ENCODE measurements around the gene SHROOM3.

The SHROOM3 gene

GRCh38 chr4:76756416-76756815 lies 321.4 kb downstream of the SHROOM3 start:
- FAIRE-seq, result no peak

- FAIRE-seq, result no peak
These were observed 322.4 kb downstream of the SHROOM3 start for GRCh38 chr4:76757418-76757939.

DNA sequence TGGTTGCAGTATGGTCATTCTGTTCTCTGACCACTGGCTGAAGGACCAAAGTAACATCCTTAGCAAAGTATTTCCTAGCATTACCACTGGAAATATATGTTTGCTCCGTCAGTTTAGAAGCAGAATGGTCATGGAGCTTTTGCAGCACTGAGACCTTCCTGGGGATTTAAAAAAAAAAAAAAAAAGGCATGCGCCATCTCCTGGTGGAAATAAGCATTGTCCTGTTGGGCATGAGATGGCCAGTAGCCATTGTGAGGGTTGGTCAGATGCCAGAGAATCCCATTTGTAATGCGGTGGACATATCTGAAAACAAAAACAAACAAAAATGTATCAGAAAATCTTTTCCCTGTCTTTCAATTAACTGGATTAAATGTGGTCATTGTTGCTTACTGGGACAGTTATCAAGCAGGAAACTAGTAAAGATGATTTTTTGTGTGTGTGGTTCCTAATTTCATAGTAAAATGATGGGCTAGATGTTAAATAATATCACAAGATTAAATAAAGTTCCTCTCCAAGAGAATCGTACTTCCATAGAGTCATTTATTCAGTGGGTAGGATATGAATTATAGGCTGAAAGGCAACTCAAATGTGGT lies 323.4 kb downstream of the SHROOM3 start:
- peak; percentile 67 for FAIRE-seq

DNA sequence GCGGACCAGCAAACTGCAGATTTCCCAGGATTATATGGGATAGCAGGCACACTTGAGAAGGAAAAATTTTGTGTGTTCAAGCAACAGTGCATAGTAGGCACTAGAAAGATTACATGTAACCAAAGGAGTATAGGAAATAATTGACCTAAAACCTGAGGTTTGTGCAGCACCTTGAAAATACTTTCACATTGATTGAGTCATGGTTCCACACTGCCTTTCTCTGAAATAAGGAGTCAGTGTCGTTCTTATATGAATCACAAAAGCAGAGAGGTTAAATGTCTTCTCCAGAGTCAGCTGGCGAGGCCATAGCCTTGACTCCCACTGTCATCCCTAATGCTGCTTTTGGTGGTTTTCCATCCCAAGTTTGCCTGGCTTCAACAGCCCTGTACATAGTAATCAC lies 324.0 kb downstream of the SHROOM3 start:
- no peak for FAIRE-seq

DNA sequence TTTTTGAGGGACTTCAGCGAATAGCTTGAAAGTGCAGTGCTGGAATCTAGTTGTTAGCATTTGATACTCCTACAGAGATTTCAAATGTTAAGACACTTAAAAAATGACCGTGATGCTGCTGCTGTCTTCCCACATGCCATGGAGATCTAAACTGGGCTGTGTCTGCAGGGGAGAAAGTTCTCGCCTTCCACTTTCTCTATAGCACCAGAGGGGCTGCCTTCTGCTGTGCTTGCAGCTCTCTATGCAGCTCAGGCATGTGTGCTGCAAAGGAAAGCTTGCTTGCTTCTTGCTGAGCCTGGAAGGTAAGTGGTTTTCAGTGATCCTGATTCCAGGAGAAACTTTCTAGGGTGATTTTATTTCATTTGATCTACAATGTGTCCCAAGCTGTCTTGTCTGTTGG lies 325.2 kb downstream of the SHROOM3 start:
- no peak for FAIRE-seq

DNA sequence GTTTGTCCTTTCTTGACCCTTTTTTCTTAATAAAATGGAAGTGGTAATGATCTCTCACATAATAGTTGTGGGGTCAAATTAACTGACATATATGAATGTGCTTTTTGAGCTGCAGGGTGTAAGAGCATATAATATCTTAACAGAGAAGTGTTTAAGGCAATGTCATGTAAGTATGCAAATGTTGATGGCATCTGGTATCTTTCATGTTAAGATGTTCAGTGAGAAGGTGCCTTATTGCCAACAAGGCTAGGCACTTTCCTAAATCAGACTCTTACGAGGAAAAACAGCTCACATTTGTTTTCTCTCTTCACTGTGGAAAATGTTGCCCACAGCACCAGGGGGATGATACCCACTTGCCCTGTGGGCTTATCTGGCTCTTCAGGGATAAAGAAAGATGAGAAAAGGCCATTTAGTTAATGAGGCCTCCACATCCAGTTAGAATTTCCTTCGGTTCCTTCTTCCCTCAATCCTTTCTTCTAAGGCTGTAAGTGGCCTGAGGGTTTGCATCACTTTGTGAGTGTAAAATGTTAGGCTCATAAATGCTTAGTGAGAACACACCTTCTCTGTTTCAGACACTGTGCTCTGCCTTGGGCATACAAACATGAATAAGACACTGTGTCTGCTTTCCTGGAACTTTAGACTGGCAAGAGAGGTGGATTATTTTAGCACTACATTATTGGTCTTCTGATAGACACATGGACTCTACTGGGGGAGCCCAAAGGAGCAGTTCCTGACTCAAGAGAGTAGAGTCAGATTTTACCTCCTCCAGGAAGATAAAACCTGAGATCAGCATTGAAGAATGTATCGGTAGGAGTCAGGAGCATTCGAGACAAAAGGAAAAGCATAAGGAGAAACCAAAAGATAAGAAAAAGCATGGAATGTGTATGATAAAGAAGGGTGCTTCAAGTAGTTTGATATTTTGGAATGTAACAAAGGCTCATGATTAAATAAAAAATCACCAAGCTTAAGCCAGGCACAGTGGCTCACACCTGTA lies 327.4 kb downstream of the SHROOM3 start:
- no peak for FAIRE-seq

GRCh38 chr4:76764251-76764650 lies 329.2 kb downstream of the SHROOM3 start:
- no peak for FAIRE-seq

DNA sequence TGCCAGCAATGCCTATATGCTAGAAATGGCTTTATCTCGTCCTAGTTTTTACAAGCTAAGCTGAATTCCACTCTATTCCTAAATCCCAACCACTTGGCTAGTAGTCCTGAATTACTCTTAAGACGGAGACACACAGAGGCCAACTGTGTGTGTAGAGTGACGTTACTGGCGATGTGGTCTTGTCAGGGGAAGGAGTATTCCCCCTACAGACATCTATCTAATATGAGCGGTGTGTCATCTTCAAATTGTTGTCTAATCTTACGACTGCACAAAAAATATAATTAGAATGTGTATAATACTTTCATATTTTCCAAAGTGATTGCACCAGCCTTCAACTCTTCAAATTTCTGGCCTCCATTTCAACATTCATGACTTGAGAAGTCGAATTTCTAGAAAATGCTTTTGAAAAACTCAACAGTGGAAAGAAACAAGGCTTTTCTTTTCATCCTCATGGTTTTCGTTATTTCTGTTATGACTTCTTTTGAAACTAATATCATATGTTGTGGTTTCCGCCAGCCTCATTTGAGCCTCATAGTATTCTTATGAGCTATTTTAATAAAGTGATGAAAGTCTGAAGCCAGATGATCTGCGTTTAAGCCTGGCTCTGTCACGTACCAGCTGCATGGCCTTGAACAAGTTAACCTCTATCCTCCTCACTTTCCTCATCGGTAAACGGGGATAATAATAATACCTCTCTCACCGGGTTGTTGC lies 330.6 kb downstream of the SHROOM3 start:
- no peak for FAIRE-seq

DNA sequence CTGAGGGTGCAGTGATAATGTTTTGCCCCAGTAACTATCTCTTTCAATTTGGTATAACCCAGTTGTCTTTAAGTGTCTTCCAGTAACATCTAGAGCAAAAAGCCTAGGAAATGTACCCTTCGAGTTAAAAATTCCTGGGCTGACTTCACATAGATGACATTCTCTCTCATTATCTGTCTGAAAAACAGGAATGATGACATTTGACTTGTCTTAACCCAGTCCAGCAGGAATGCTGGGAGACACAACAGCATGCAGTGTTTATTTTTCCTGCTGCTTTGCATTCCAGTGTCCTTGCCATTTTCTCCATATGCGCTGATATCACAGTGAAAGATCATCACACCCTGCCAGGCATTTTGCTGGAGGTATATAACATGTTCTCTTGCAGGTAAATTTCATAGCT lies 333.0 kb downstream of the SHROOM3 start:
- no peak for FAIRE-seq

- FAIRE-seq, result no peak
These were observed 337.6 kb downstream of the SHROOM3 start for GRCh38 chr4:76772498-76773106.

- FAIRE-seq, result no peak
These were observed 338.7 kb downstream of the SHROOM3 start for GRCh38 chr4:76773766-76774165.

- FAIRE-seq, result no peak
These were observed 344.9 kb downstream of the SHROOM3 start for GRCh38 chr4:76779740-76780459.

DNA sequence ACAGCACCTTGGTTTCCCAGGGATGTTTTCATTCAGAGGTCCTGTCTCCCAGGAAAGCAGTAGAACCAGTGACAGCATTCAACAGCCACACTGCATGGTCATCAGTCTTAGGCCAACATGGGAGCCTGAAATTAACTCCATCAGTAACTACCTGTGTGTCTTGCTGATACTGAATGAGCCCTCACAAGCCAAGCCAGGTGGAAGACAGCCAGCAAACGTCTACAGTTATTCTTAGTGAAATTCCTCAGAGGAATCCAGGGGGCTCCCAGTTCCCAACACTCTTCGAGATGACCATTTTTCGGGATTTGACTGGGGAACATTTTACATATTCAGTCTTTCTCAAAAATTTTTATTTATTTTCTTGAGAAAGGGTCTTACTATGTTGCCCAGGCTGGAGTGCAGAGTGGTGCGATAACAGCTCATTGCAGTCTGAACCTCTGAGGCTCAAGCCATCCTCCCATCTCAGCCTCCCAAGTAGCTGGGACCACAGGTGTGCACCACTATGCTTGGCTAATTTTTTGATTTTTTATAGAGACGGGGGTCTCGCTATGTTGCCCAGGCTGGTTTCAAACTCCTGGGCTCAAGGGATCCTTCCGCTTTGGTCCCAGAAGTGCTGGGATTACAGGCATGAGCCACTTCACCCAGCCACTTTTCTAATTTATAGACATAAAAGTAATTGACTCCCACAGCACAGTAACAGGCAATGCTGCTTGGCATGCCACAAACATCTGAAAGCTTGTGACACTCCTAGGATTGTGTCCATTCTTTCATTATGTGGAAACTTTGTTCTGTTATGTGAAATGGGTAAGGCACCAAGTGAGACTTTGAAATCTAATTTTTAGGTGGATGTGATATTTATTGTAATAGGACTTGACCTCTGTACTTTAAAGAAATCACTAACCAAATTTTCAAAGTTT lies 346.0 kb downstream of the SHROOM3 start:
- FAIRE-seq, result no peak

GRCh38 chr4:76781698-76782595 lies 346.9 kb downstream of the SHROOM3 start:
- no peak for FAIRE-seq

DNA sequence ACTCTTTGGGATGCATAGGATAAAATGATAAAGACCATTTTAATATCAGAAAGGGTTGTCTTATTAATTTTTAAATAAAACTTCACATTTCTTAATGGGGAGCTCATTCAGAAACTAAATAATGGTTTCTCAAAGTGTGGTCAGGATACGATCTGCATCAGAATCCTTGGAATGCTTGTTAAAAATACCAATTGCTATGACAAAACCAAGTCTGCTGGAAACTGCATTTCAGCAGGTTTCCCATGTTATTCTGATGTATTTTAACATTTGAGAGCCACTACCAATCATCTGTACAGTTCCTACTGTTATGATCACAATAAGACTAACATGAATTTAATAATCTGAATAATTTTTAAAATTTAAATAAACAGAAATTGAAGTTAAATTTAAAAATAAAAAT lies 347.8 kb downstream of the SHROOM3 start:
- FAIRE-seq, result peak; percentile 9

DNA sequence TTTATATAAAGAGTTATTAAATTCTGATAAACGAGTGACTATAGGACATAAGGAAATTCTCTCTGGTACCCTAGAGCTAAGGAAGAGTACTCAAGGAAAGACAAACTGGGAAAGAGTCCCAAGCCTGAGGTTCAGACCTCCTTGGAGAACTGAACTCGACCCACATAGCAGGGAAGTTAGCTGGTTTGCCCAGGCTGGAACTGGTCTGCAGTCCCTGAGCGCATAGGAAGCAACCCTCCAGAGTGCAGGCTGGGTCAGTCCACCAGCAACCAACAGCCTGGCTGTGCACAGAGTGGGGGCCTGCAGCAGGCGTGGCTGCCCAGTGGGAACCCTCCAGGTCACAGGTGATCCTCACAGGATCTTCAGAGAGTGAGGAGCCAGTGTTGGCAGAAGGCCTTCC lies 348.8 kb downstream of the SHROOM3 start:
- no peak for FAIRE-seq

DNA sequence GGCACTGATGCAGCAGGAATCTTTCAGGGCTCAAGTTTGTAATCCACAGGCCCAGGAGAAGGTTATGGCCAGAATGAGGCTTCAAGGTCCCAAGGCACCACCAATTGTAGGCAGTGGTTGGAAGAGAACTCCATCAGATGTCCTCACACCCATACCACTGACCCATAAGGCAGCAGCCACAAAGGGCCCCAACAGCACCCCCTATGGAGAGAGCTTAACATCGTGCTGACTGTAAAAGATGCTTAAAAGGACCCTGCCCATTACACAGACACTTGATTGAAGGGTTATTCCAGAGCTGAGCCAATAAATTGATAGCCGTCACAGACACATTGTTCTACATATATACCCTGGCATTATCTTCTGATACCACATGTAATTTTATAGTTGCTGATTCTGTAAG lies 349.2 kb downstream of the SHROOM3 start:
- no peak for FAIRE-seq

GRCh38 chr4:76787898-76788297 lies 352.9 kb downstream of the SHROOM3 start:
- FAIRE-seq, result no peak

DNA sequence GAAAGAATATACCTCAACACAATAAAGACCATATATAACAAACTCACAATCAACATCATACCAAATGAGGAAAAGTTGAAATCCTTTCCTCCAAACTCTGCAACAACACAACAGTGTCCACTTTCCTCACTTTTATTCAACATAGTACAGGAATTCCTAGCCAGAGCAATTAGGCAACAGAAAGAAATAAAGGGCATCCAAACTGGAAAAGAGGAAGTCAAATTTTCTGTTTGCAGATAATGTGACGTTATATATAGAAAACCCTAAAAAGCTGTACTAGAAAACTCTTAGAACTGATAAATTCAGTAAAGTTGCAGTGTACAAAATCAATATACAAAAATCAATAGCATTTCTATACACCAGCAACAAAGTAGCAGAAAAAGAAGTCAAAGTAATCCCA lies 355.3 kb downstream of the SHROOM3 start:
- FAIRE-seq, result no peak

- FAIRE-seq, result no peak
These were observed 356.4 kb downstream of the SHROOM3 start for GRCh38 chr4:76791479-76791878.

Measured in A204.1 (cell line).